OCI-LY3 (cell line): ENCODE data around the gene CDH23.

Experiments used
- EZH2phosphoT487 ChIP-seq: fragments of 200-600 bp; shearing (Covaris generic); IDR thresholded peaks from 2 replicates; pipeline ENCODE4 v1.6.1; 2018; ENCODE audit warnings: antibody characterized with exemption, mixed run types, low read depth
- TF ChIP-seq, protein P1 (sequence below): fragments of 200-600, 300-600 bp; sonication (generic); IDR thresholded peaks from 2 replicates; pipeline ENCODE4 v1.5.1; 2014; ENCODE audit warnings: antibody characterized with exemption, low read length, low read depth

DNA sequence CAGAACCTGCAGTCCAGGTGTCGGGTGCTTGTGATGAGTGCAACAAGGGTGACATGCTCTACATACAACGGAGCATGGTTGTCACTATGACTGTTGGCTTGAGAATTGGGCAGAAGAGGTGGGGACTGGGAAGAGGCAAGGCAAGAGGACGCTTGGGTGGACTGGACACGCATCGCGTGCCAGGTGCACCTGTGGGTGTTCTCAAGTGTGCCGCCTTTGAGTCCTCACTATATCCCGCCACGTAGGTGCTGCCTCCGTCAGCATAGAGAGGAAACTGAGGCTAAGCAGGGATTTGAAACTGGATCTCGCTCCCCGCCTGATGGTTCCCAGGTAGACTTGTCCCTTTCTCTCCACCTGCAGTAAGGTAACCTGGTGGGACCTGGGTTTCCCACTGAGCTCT, 27.2 kb downstream of the CDH23 start:
- TF ChIP-seq, protein P1, sequence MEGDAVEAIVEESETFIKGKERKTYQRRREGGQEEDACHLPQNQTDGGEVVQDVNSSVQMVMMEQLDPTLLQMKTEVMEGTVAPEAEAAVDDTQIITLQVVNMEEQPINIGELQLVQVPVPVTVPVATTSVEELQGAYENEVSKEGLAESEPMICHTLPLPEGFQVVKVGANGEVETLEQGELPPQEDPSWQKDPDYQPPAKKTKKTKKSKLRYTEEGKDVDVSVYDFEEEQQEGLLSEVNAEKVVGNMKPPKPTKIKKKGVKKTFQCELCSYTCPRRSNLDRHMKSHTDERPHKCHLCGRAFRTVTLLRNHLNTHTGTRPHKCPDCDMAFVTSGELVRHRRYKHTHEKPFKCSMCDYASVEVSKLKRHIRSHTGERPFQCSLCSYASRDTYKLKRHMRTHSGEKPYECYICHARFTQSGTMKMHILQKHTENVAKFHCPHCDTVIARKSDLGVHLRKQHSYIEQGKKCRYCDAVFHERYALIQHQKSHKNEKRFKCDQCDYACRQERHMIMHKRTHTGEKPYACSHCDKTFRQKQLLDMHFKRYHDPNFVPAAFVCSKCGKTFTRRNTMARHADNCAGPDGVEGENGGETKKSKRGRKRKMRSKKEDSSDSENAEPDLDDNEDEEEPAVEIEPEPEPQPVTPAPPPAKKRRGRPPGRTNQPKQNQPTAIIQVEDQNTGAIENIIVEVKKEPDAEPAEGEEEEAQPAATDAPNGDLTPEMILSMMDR: no peak
- no peak for TF ChIP-seq EZH2phosphoT487
